Mesothelial cell of epicardium (in vitro differentiated cells): Measurements from ENCODE around the gene BCAS1. TPM values are rescaled to one million over a fixed set of nuclear protein-coding genes. Genes with fewer than 3 reads are reported as not detected.

ENCODE experiments used
- DNase-seq, 2 experiments: peaks; one replicate each; pipeline ENCODE4 v3.0.0; 2021; ENCODE audit warnings: low spot score in 2 of 2; ENCODE audit not compliant: unreplicated experiment in 2 of 2
- H3K27ac Mint-ChIP-seq: 2 replicates; pipeline ENCODE4 v1.8.0; 2021; ENCODE audit warnings: mixed read lengths
- H3K27me3 Mint-ChIP-seq: 2 replicates; pipeline ENCODE4 v1.8.0; 2021; ENCODE audit warnings: low read depth, mixed read lengths
- H3K36me3 Mint-ChIP-seq: 2 replicates; pipeline ENCODE4 v1.8.0; 2021; ENCODE audit warnings: mixed read lengths
- H3K4me1 Mint-ChIP-seq: 2 replicates; pipeline ENCODE4 v1.8.0; 2021; ENCODE audit warnings: mixed read lengths
- H3K4me3 Mint-ChIP-seq: 2 replicates; pipeline ENCODE4 v1.8.0; 2021; ENCODE audit warnings: mild to moderate bottlenecking, moderate library complexity, mixed read lengths
- H3K9me3 Mint-ChIP-seq: 2 replicates; pipeline ENCODE4 v1.8.0; 2021; ENCODE audit warnings: mixed read lengths
- CTCF ChIP-seq: fragments of 200-600 bp; sonication (generic); IDR thresholded peaks from one replicate; pipeline ENCODE4 v1.5.0; 2021; ENCODE audit warnings: antibody characterized with exemption; ENCODE audit not compliant: unreplicated experiment
- total RNA-seq: library from RNA; stranded (reverse); gene quantifications from 3 replicates; pipeline ENCODE4 v1.2.1, GENCODE V29; 2021

The BCAS1 gene
- total RNA-seq, 1 donor from 2014 or later: 0.20 TPM

GRCh38 chr20:54026295-54027064 is 43.9 kb downstream of the BCAS1 start:
- Mint-ChIP-seq H3K27ac (no peak overlapping the region), H3K4me3 (no peak overlapping the region), H3K4me1 (peaks cover 16% of the 10 kb centered on the region), H3K27me3 (peaks cover 3% of the 10 kb centered on the region), H3K36me3 (no peaks in the 10 kb centered on the region), H3K9me3 (peaks cover under 1% of the 10 kb centered on the region)
- DNase-seq: no peak
- TF ChIP-seq CTCF: no peak

- Mint-ChIP-seq H3K9me3 (no peaks in the 10 kb centered on the region), H3K4me1 (peaks cover 16% of the 10 kb centered on the region), H3K27me3 (peaks cover 3% of the 10 kb centered on the region), H3K27ac (no peak overlapping the region), H3K36me3 (no peaks in the 10 kb centered on the region), H3K4me3 (no peak overlapping the region)
- DNase-seq: no peak
- no peak for TF ChIP-seq CTCF
These were observed 45.1 kb downstream of the BCAS1 start for GRCh38 chr20:54025251-54025771.

- no peak for TF ChIP-seq CTCF
- Mint-ChIP-seq H3K4me1 (peaks cover 16% of the 10 kb centered on the region), H3K9me3 (no peaks in the 10 kb centered on the region), H3K27me3 (peaks cover 2% of the 10 kb centered on the region), H3K36me3 (no peaks in the 10 kb centered on the region), H3K27ac (no peak overlapping the region), H3K4me3 (no peak overlapping the region)
- no peak for DNase-seq
These were observed 47.0 kb downstream of the BCAS1 start for GRCh38 chr20:54023406-54023805.

GRCh38 chr20:54021446-54022235 is 48.8 kb downstream of the BCAS1 start:
- H3K4me1 Mint-ChIP-seq: peaks cover 16% of the 10 kb centered on the region
- no peak for DNase-seq
- TF ChIP-seq CTCF: no peak
- H3K4me3 Mint-ChIP-seq: no peak overlapping the region
- no peak overlapping the region for H3K27ac Mint-ChIP-seq
- no peaks in the 10 kb centered on the region for H3K9me3 Mint-ChIP-seq
- H3K27me3 Mint-ChIP-seq: peaks cover 10% of the 10 kb centered on the region
- H3K36me3 Mint-ChIP-seq: no peaks in the 10 kb centered on the region

- no peak for TF ChIP-seq CTCF
- Mint-ChIP-seq H3K9me3 (no peaks in the 10 kb centered on the region), H3K4me1 (peaks cover 13% of the 10 kb centered on the region), H3K4me3 (no peak overlapping the region), H3K27me3 (peaks cover 10% of the 10 kb centered on the region), H3K27ac (no peak overlapping the region), H3K36me3 (no peaks in the 10 kb centered on the region)
- DNase-seq: no peak
These were observed 49.5 kb downstream of the BCAS1 start for GRCh38 chr20:54020868-54021267.
